Activated CD4-positive, alpha-beta T cell treated with anti-CD3 and anti-CD28 coated beads for 48 hours (primary cell): ENCODE data around the gene GPR156.

Experiments used
- DNase-seq: peaks from one replicate; pipeline ENCODE4 v3.0.0-alpha.2; 2020

The GPR156 gene

GRCh38 chr3:120192159-120192558 is 92.9 kb downstream of the GPR156 start:
- no peak for DNase-seq

GRCh38 chr3:120182613-120183511 is 102.2 kb downstream of the GPR156 start:
- peak; percentile 13 for DNase-seq

- no peak for DNase-seq
Observed at GRCh38 chr3:120181632-120182031, 103.4 kb downstream of the GPR156 start.

- no peak for DNase-seq
Observed at GRCh38 chr3:120180731-120181412, 104.2 kb downstream of the GPR156 start.

- DNase-seq, result no peak
Observed at GRCh38 chr3:120177707-120178306, 107.2 kb downstream of the GPR156 start.

GRCh38 chr3:120177151-120177550 is 107.9 kb downstream of the GPR156 start:
- DNase-seq, result no peak

- DNase-seq, result no peak
Observed at GRCh38 chr3:120174811-120175539, 110.0 kb downstream of the GPR156 start.

- no peak for DNase-seq
Observed at GRCh38 chr3:120173056-120173675, 111.9 kb downstream of the GPR156 start.

GRCh38 chr3:120172070-120172469 is 113.0 kb downstream of the GPR156 start:
- DNase-seq, result no peak

- no peak for DNase-seq
Observed at GRCh38 chr3:120171134-120171873, 113.7 kb downstream of the GPR156 start.

GRCh38 chr3:120170223-120170622 is 114.8 kb downstream of the GPR156 start:
- peak; percentile 30 for DNase-seq

GRCh38 chr3:120169407-120169806 is 115.6 kb downstream of the GPR156 start:
- DNase-seq, result no peak

- DNase-seq, result no peak
Observed at GRCh38 chr3:120168611-120169010, 116.4 kb downstream of the GPR156 start.

GRCh38 chr3:120168038-120168437 is 117.0 kb downstream of the GPR156 start:
- DNase-seq, result no peak

- no peak for DNase-seq
Observed at GRCh38 chr3:120167488-120167887, 117.5 kb downstream of the GPR156 start.

- DNase-seq, result no peak
Observed at GRCh38 chr3:120163816-120164215, 121.2 kb downstream of the GPR156 start.

GRCh38 chr3:120163026-120163425 is 122.0 kb downstream of the GPR156 start:
- no peak for DNase-seq

GRCh38 chr3:120162400-120162799 is 122.6 kb downstream of the GPR156 start:
- no peak for DNase-seq

GRCh38 chr3:120161902-120162301 is 123.1 kb downstream of the GPR156 start:
- no peak for DNase-seq

- DNase-seq, result no peak
Observed at GRCh38 chr3:120160050-120160449, 125.0 kb downstream of the GPR156 start.

- no peak for DNase-seq
Observed at GRCh38 chr3:120157681-120158080, 127.3 kb downstream of the GPR156 start.

- DNase-seq, result no peak
Observed at GRCh38 chr3:120157113-120157512, 127.9 kb downstream of the GPR156 start.
